ENCODE data around the gene TICRR.

GRCh38 chr15:89659295-89659694 is 84.0 kb downstream of the TICRR start:
- TF ChIP-seq CTCF (IDR thresholded peaks at IDR 0.05; ENCODE audit: poor library complexity) (no peak), EZH2phosphoT487 (IDR thresholded peaks at IDR 0.05; ENCODE audit: low read depth, severe bottlenecking, unreplicated experiment) (no peak), EZH2 (IDR thresholded peaks at IDR 0.05; ENCODE audit: borderline replicate concordance) (no peak)

Data from hepatocyte (in vitro differentiated cells).